Keratinocyte (primary cell): Measurements from ENCODE around the gene KIF14.

Experiments used
- EZH2 ChIP-seq: IDR thresholded peaks from one replicate; pipeline ENCODE4 v1.6.1; 2012; ENCODE audit warnings: inconsistent platforms, mild to moderate bottlenecking, low read length, moderate library complexity
- TF ChIP-seq, protein P1 (sequence below), 3 experiments: IDR thresholded peaks in 1 of 3; conservative IDR thresholded peaks in 1 of 3; optimal IDR thresholded peaks in 1 of 3; 2 replicates in 2 of 3; 3 replicates in 1 of 3; pipeline versions ENCODE3 to v1.5.1; 2011; ENCODE audit warnings: low read length in 3 of 3, mild to moderate bottlenecking in 3 of 3, moderate library complexity in 2 of 3, control low read depth in 1 of 3, inconsistent platforms in 1 of 3; ENCODE audit not compliant: insufficient read depth in 2 of 3; ENCODE audit errors: extremely low read depth in 1 of 3

DNA sequence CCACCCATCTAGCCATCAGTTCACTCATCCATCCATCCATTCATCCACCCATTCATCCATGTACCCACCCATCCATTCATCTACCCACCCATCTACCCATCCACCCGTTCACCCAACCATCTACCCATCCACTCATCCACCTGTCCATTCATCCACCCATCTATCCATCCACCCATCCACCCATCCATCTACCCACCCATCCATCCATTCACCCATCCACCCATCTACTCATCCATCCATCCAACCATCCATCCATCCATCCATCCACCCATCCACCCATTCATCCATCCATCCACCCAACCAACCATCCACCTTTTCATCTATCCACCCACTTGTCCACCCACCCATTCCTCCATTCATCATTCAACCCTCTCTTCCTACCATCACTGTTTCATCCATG lies 80.3 kb downstream of the KIF14 start:
- TF ChIP-seq, protein P1, sequence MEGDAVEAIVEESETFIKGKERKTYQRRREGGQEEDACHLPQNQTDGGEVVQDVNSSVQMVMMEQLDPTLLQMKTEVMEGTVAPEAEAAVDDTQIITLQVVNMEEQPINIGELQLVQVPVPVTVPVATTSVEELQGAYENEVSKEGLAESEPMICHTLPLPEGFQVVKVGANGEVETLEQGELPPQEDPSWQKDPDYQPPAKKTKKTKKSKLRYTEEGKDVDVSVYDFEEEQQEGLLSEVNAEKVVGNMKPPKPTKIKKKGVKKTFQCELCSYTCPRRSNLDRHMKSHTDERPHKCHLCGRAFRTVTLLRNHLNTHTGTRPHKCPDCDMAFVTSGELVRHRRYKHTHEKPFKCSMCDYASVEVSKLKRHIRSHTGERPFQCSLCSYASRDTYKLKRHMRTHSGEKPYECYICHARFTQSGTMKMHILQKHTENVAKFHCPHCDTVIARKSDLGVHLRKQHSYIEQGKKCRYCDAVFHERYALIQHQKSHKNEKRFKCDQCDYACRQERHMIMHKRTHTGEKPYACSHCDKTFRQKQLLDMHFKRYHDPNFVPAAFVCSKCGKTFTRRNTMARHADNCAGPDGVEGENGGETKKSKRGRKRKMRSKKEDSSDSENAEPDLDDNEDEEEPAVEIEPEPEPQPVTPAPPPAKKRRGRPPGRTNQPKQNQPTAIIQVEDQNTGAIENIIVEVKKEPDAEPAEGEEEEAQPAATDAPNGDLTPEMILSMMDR (optimal IDR thresholded peaks at IDR 0.05 in 1 of 3, IDR thresholded peaks at IDR 0.05 in 1 of 3, conservative IDR thresholded peaks at IDR 0.05 in 1 of 3; ENCODE audit: extremely low read depth in 1 of 3, insufficient read depth in 2 of 3, low read length in 3 of 3) = no peak
- TF ChIP-seq EZH2 = no peak
